IMR-90 (cell line): ENCODE data around the gene ULK2. TPM values are rescaled to one million over a fixed set of nuclear protein-coding genes. Genes with fewer than 3 reads are reported as not detected.

Experiments
- ATAC-seq: fragments of 200-7000 bp; cut with Tn5 transposase; 2 replicates; pipeline ENCODE4 v1.9.1; 2020; ENCODE audit warnings: low read depth, mild to moderate bottlenecking, moderate library complexity
- BruUV-seq: library from RNA; stranded (reverse); fragments of 400-500 nt; replicated peaks from 2 replicates; lab custom pipeline; 2021; lab: Mats Ljungman, UMichigan
- CTCF ChIA-PET: fragments of 300-600 bp; formaldehyde crosslinking; extraction: SDS; loops from one replicate; lab custom pipeline; 2021; ENCODE audit warnings: antibody characterized with exemption; lab: Yijun Ruan, JAX
- POLR2A ChIA-PET: fragments of 300-600 bp; sonication (Branson Sonifier 250); formaldehyde crosslinking; loops from one replicate; lab custom pipeline; 2022; ENCODE audit warnings: antibody characterized with exemption; ENCODE audit not compliant: unreplicated experiment; lab: Charles Lee
- DNase-seq: peaks from one replicate; pipeline ENCODE4 v3.0.0; 2013
- H2AFZ ChIP-seq: replicated peaks from 2 replicates; pipeline ENCODE3; 2013; ENCODE audit warnings: low read length, mild to moderate bottlenecking; ENCODE audit not compliant: poor library complexity
- H2AK5ac ChIP-seq: 2 replicates; pipeline ENCODE4 v1.6.1; 2013; ENCODE audit warnings: low read depth, low read length, inconsistent platforms
- H2AK9ac ChIP-seq: replicated peaks from 2 replicates; pipeline ENCODE3; 2013; ENCODE audit warnings: mild to moderate bottlenecking, low read depth, low read length, moderate library complexity; ENCODE audit not compliant: poor library complexity
- H2BK120ac ChIP-seq: 2 replicates; pipeline ENCODE4 v1.6.1; 2013; ENCODE audit warnings: low read depth, low read length, inconsistent platforms
- H2BK15ac ChIP-seq: 3 replicates; pipeline ENCODE4 v1.6.1; 2013; ENCODE audit warnings: low read depth, low read length, inconsistent platforms
- H2BK20ac ChIP-seq: 2 replicates; pipeline ENCODE4 v1.6.1; 2013; ENCODE audit warnings: low read depth, mild to moderate bottlenecking, inconsistent platforms, low read length, moderate library complexity
- H2BK5ac ChIP-seq: 2 replicates; pipeline ENCODE4 v1.6.1; 2013; ENCODE audit warnings: mild to moderate bottlenecking, low read depth, low read length, inconsistent platforms; ENCODE audit not compliant: poor library complexity, severe bottlenecking
- H3K14ac ChIP-seq: replicated peaks from 2 replicates; pipeline ENCODE4 v1.6.1; 2013; ENCODE audit warnings: low read depth, low read length, inconsistent platforms
- H3K18ac ChIP-seq: 2 replicates; pipeline ENCODE4 v1.6.1; 2013; ENCODE audit warnings: low read depth, low read length, control low read depth
- H3K23ac ChIP-seq: 2 replicates; pipeline ENCODE4 v1.6.1; 2013; ENCODE audit warnings: low read depth, low read length, inconsistent platforms
- H3K27ac ChIP-seq: 2 replicates; pipeline ENCODE4 v1.5.1; 2013; ENCODE audit warnings: mild to moderate bottlenecking, control low read depth, low read length; ENCODE audit not compliant: insufficient read depth
- H3K27me3 ChIP-seq: 2 replicates; pipeline ENCODE4 v1.6.1; 2013; ENCODE audit warnings: low read length; ENCODE audit not compliant: control insufficient read depth, insufficient read depth
- H3K36me3 ChIP-seq: 2 replicates; pipeline ENCODE4 v1.6.1; 2013; ENCODE audit warnings: low read length, mixed read lengths; ENCODE audit not compliant: control insufficient read depth, insufficient read depth
- H3K4ac ChIP-seq: 2 replicates; pipeline ENCODE4 v1.6.1; 2013; ENCODE audit warnings: low read depth, low read length, inconsistent platforms
- H3K4me1 ChIP-seq: 2 replicates; pipeline ENCODE4 v1.6.1; 2013; ENCODE audit warnings: low read length, mixed read lengths; ENCODE audit not compliant: control insufficient read depth, insufficient read depth
- H3K4me2 ChIP-seq: 2 replicates; pipeline ENCODE4 v1.6.1; 2013; ENCODE audit warnings: low read depth, mild to moderate bottlenecking, control low read depth, low read length, moderate library complexity
- H3K4me3 ChIP-seq: 2 replicates; pipeline ENCODE4 v1.5.1; 2013; ENCODE audit warnings: low read depth, mild to moderate bottlenecking, control low read depth, low read length, moderate library complexity; ENCODE audit not compliant: insufficient read depth
- H3K56ac ChIP-seq: 2 replicates; pipeline ENCODE4 v1.6.1; 2013; ENCODE audit warnings: low read length, inconsistent platforms; ENCODE audit not compliant: insufficient read depth; ENCODE audit errors: extremely low read depth
- H3K79me1 ChIP-seq, 2 experiments: 2 replicates each; pipeline ENCODE4 v1.6.1; 2013; ENCODE audit warnings: low read length in 2 of 2, inconsistent platforms in 1 of 2, low read depth in 1 of 2
- H3K9ac ChIP-seq: 2 replicates; pipeline ENCODE4 v1.6.1; 2013; ENCODE audit warnings: low read depth, low read length, control low read depth
- H3K9me1 ChIP-seq: 2 replicates; pipeline ENCODE4 v1.6.1; 2013; ENCODE audit warnings: low read length, inconsistent platforms; ENCODE audit not compliant: insufficient read depth
- H3K9me3 ChIP-seq: 2 replicates; pipeline ENCODE4 v1.6.1; 2013; ENCODE audit warnings: low read length; ENCODE audit not compliant: control insufficient read depth, insufficient read depth
- H4K20me1 ChIP-seq: 2 replicates; pipeline ENCODE4 v1.6.1; 2013; ENCODE audit warnings: low read length, inconsistent platforms; ENCODE audit not compliant: insufficient read depth
- H4K5ac ChIP-seq: 2 replicates; pipeline ENCODE4 v1.6.1; 2013; ENCODE audit warnings: mild to moderate bottlenecking, low read depth, low read length, control low read depth
- H4K8ac ChIP-seq, 2 experiments: 2 replicates each; pipeline ENCODE4 v1.6.1; 2013; ENCODE audit warnings: low read depth in 2 of 2, low read length in 2 of 2, control low read depth in 1 of 2, inconsistent platforms in 1 of 2
- H4K91ac ChIP-seq: 2 replicates; pipeline ENCODE4 v1.6.1; 2013; ENCODE audit warnings: low read depth, low read length, inconsistent platforms; ENCODE audit not compliant: insufficient read depth
- BHLHE40 ChIP-seq: fragments of 150-350 bp; IDR thresholded peaks from 2 replicates; pipeline ENCODE4 v1.6.1; 2016; ENCODE audit warnings: mild to moderate bottlenecking, low read depth, low read length
- CEBPB ChIP-seq: IDR thresholded peaks from 2 replicates; pipeline ENCODE4 v1.6.1; 2012; ENCODE audit warnings: low read depth, low read length, improper control_type of control experiment
- CHD1 ChIP-seq: IDR thresholded peaks from 2 replicates; pipeline ENCODE4 v1.6.1; 2012; ENCODE audit warnings: low read depth, low read length, improper control_type of control experiment
- CTCF ChIP-seq: conservative IDR thresholded peaks from 2 replicates; pipeline ENCODE4 v1.5.1; 2012; ENCODE audit warnings: mild to moderate bottlenecking, low read depth, low read length, improper control_type of control experiment
- MAFK ChIP-seq: IDR thresholded peaks from 2 replicates; pipeline ENCODE4 v1.6.1; 2012; ENCODE audit warnings: low read depth, low read length, improper control_type of control experiment
- MAZ ChIP-seq: IDR thresholded peaks from 2 replicates; pipeline ENCODE4 v1.6.1; 2012; ENCODE audit warnings: low read depth, mild to moderate bottlenecking, low read length, improper control_type of control experiment, moderate library complexity, borderline replicate concordance
- MXI1 ChIP-seq: IDR thresholded peaks from 2 replicates; pipeline ENCODE4 v1.6.1; 2012; ENCODE audit warnings: low read depth, mild to moderate bottlenecking, low read length, moderate library complexity, borderline replicate concordance
- RAD21 ChIP-seq: IDR thresholded peaks from 2 replicates; pipeline ENCODE4 v1.6.1; 2012; ENCODE audit warnings: low read length, improper control_type of control experiment
- RFX5 ChIP-seq: IDR thresholded peaks from 2 replicates; pipeline ENCODE4 v1.8.0; 2012; ENCODE audit warnings: low read depth, mild to moderate bottlenecking, low read length, moderate library complexity
- SMC3 ChIP-seq: fragments of 150-350 bp; IDR thresholded peaks from 2 replicates; pipeline ENCODE4 v1.6.1; 2016; ENCODE audit warnings: low read depth, mild to moderate bottlenecking, antibody characterized with exemption, low read length, moderate library complexity
- USF2 ChIP-seq: fragments of 150-350 bp; IDR thresholded peaks from 2 replicates; pipeline ENCODE4 v1.6.1; 2017; ENCODE audit warnings: mild to moderate bottlenecking, antibody characterized with exemption, low read length, low read depth
- WGBS, 2 experiments: methylation state at CpG; one replicate each; pipeline versions ENCODE4 v1.1.5 to v1.1.7; 2013; ENCODE audit warnings: missing lambda C conversion rate in 2 of 2; ENCODE audit not compliant: insufficient read length in 1 of 2; ENCODE audit errors: extremely low coverage in 2 of 2; 5-methylcytosine and 5-hydroxymethylcytosine counted together
- dilution Hi-C: fragments of 300-500 bp; cut with HindIII; formaldehyde crosslinking; loops from one replicate; pipeline ENCODE4 v1.14.3; 2018; ENCODE audit warnings: low sequenced_read_pairs; ENCODE audit not compliant: unreplicated experiment
- in situ Hi-C: fragments of 300-500 bp; cut with MboI; formaldehyde crosslinking; loops from 3 replicates; pipeline ENCODE4 v1.14.3; 2019; ENCODE audit warnings: low sequenced_read_pairs, inconsistent platforms, mixed read lengths
- intact Hi-C: fragments of 100-400 bp; cut with micrococcal nuclease; formaldehyde crosslinking; loops from 2 replicates; pipeline ENCODE4 v1.10.0; 2022
- polyA plus RNA-seq, 3 experiments: library from polyadenylated mRNA; depleted of rRNA; stranded (reverse); fragments of >200 nt; gene quantifications; 2 replicates each; pipeline ENCODE4 v1.2.3, GENCODE V29; 2012; ENCODE audit warnings: low replicate concordance in 1 of 3
- total RNA-seq: library from RNA; depleted of rRNA; stranded (reverse); fragments of >200 nt; gene quantifications from 2 replicates; pipeline ENCODE4 v1.2.3, GENCODE V29; 2012

Gene ULK2
- total and polyA plus RNA-seq, 2 of the 4 experiments (the other 2 are of a cell fraction) = 8.9 to 10.8 TPM

DNA sequence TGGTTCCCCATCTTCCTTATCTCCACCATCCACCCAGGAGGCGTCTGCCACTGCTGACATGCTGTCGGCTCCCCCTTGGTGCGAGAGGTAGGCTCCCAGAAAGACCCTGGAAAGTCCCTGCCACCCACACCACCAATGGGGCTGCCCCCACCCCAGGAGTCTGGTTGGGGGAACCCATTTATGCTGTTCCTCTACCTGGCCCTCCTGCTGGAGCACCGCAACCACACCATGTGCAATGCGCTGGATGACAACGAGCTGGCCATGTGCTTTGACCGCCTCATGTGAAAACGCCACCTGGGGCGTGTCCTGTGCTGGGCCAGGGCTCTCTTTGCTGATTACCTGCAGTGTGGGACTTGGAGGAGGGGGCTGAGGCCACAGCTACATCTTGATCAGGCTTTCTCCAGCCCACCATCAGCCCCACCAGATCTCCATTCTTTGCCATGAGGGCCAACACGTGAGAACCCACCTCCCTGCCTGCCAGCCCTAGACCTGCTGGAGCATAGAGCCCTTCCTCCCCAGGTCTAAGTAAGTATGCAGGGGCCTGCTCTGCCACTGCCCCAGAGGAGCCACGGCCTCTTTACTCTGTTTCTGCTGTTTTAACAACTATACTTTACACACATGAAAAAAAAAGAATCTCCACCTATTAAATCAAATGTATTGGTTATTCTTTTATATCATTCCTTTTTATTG is 111.8 kb downstream of the ULK2 start:
- ATAC-seq (no peak), DNase-seq (no peak)
- H3K36me3 ChIP-seq = no peaks in the 10 kb centered on the region
- H4K91ac ChIP-seq = no peak overlapping the region
- H2AK9ac ChIP-seq = no peak overlapping the region
- H2AFZ ChIP-seq = peak overlapping the region; percentile 67
- H3K18ac ChIP-seq = no peak overlapping the region
- BruUV-seq = no TSS peak
- H3K4me1 ChIP-seq = peaks cover 4% of the 10 kb centered on the region
- H3K27ac ChIP-seq = no peak overlapping the region
- no peak overlapping the region for H3K4me3 ChIP-seq
- H3K79me1 ChIP-seq = no peaks in the 10 kb centered on the region
- H3K14ac ChIP-seq = no peak overlapping the region
- no peak overlapping the region for H2AK5ac ChIP-seq
- no peak overlapping the region for H3K4ac ChIP-seq
- no peak overlapping the region for H3K23ac ChIP-seq
- dilution Hi-C loops = no loop called here
- no peak overlapping the region for H4K5ac ChIP-seq
- H4K20me1 ChIP-seq = no peaks in the 10 kb centered on the region
- H4K8ac ChIP-seq = no peak overlapping the region
- no peak overlapping the region for H3K56ac ChIP-seq
- no peak overlapping the region for H2BK20ac ChIP-seq
- in situ Hi-C loops = no loop called here
- 100% methylated on average over 4 of the region's 11 CpGs; no CpG with 5 or more reads in 1 of the 2 experiments for WGBS, 2 experiments
- peaks cover 39% of the 10 kb centered on the region for H3K27me3 ChIP-seq
- no peak overlapping the region for H2BK120ac ChIP-seq
- ChIA-PET POLR2A (no interaction called here), CTCF (interaction anchor here (0.9 to 1.2 kb wide), 2 partner anchors 14 to 107 kb away, joined by 3 read pairs; no protein-coding TSS in a partner anchor)
- no peak overlapping the region for H2BK5ac ChIP-seq
- 0 out of 2 replicates have a peak, but pooled peaks cover 4% of the 10 kb centered on the region for H3K9me1 ChIP-seq
- no peak overlapping the region for H2BK15ac ChIP-seq
- intact Hi-C loops = no loop called here
- TF ChIP-seq RFX5 = no peak
- TF ChIP-seq BHLHE40 = no peak
- no peak for TF ChIP-seq MAFK
- TF ChIP-seq USF2 = no peak
- no peak for TF ChIP-seq CTCF
- TF ChIP-seq RAD21 = no peak
- no peak for TF ChIP-seq SMC3
- TF ChIP-seq CEBPB = no peak
- TF ChIP-seq MAZ = no peak
- TF ChIP-seq MXI1 = no peak
- no peak for TF ChIP-seq CHD1
- H3K9ac ChIP-seq = no peak overlapping the region
- H3K9me3 ChIP-seq = 0 out of 2 replicates have a peak, but pooled peaks cover 2% of the 10 kb centered on the region
- H3K4me2 ChIP-seq = no peak overlapping the region
